Trophoblast cell (in vitro differentiated cells and primary cell): ENCODE measurements around the gene TMOD1.

Experiments
- DNase-seq, 2 donors: peaks; one replicate each; pipeline ENCODE4 v3.0.0-alpha.2; 2016
- H2AFZ ChIP-seq: 2 replicates; pipeline ENCODE4 v1.6.1; 2013; ENCODE audit warnings: low read length, moderate library complexity, mild to moderate bottlenecking; ENCODE audit not compliant: insufficient read depth, poor library complexity
- H2AK5ac ChIP-seq: 2 replicates; pipeline ENCODE4 v1.6.1; 2013; ENCODE audit warnings: mild to moderate bottlenecking, low read length
- H2BK120ac ChIP-seq: 2 replicates; pipeline ENCODE4 v1.6.1; 2013; ENCODE audit warnings: low read length, mild to moderate bottlenecking, moderate library complexity; ENCODE audit not compliant: insufficient read depth, poor library complexity
- H2BK12ac ChIP-seq: 2 replicates; pipeline ENCODE4 v1.6.1; 2013; ENCODE audit warnings: mild to moderate bottlenecking, low read length, moderate library complexity
- H2BK5ac ChIP-seq: 2 replicates; pipeline ENCODE4 v1.6.1; 2013; ENCODE audit warnings: low read length, low read depth, moderate library complexity, mild to moderate bottlenecking; ENCODE audit not compliant: poor library complexity
- H3K14ac ChIP-seq: 2 replicates; pipeline ENCODE4 v1.6.1; 2013; ENCODE audit warnings: mild to moderate bottlenecking, low read length
- H3K18ac ChIP-seq: 2 replicates; pipeline ENCODE4 v1.6.1; 2013; ENCODE audit warnings: mild to moderate bottlenecking, low read length
- H3K23ac ChIP-seq: 2 replicates; pipeline ENCODE4 v1.6.1; 2013; ENCODE audit warnings: low read length
- H3K27ac ChIP-seq: 2 replicates; pipeline ENCODE4 v1.5.1; 2013; ENCODE audit warnings: low read depth, mild to moderate bottlenecking, inconsistent platforms, low read length, moderate library complexity
- H3K27me3 ChIP-seq: 2 replicates; pipeline ENCODE4 v1.6.1; 2013; ENCODE audit warnings: inconsistent platforms, mild to moderate bottlenecking, low read length, moderate library complexity; ENCODE audit not compliant: insufficient read depth
- H3K36me3 ChIP-seq, 2 experiments: 1 replicate in 1 of 2; 2 replicates in 1 of 2; pipeline ENCODE4 v1.6.1; 2013; ENCODE audit warnings: low read length in 2 of 2, mild to moderate bottlenecking in 2 of 2, moderate library complexity in 1 of 2; ENCODE audit not compliant: insufficient read depth in 2 of 2, control insufficient read depth in 1 of 2
- H3K4ac ChIP-seq: 2 replicates; pipeline ENCODE4 v1.6.1; 2013; ENCODE audit warnings: low read depth, mild to moderate bottlenecking, low read length, moderate library complexity
- H3K4me1 ChIP-seq, 2 experiments: 1 replicate in 1 of 2; 2 replicates in 1 of 2; pipeline ENCODE4 v1.6.1; 2013; ENCODE audit warnings: low read length in 2 of 2, mild to moderate bottlenecking in 2 of 2, moderate library complexity in 1 of 2; ENCODE audit not compliant: insufficient read depth in 2 of 2, control insufficient read depth in 1 of 2
- H3K4me2 ChIP-seq: 2 replicates; pipeline ENCODE4 v1.6.1; 2013; ENCODE audit warnings: inconsistent platforms, mild to moderate bottlenecking, low read length, moderate library complexity
- H3K4me3 ChIP-seq: 2 replicates; pipeline ENCODE4 v1.5.1; 2013; ENCODE audit warnings: mild to moderate bottlenecking, low read depth, low read length, inconsistent platforms
- H3K79me1 ChIP-seq: one replicate; pipeline ENCODE4 v1.6.1; 2013; ENCODE audit warnings: low read length
- H3K79me2 ChIP-seq: 2 replicates; pipeline ENCODE4 v1.6.1; 2013; ENCODE audit warnings: low read length, mild to moderate bottlenecking; ENCODE audit not compliant: control insufficient read depth, insufficient read depth, poor library complexity
- H3K9ac ChIP-seq: 2 replicates; pipeline ENCODE4 v1.6.1; 2013; ENCODE audit warnings: mild to moderate bottlenecking, low read length
- H3K9me3 ChIP-seq: 2 replicates; pipeline ENCODE4 v1.6.1; 2013; ENCODE audit warnings: low read depth, mild to moderate bottlenecking, control low read depth, inconsistent platforms, low read length; ENCODE audit not compliant: insufficient read depth
- H4K12ac ChIP-seq: 2 replicates; pipeline ENCODE4 v1.6.1; 2013; ENCODE audit warnings: low read depth, mild to moderate bottlenecking, low read length, moderate library complexity
- H4K8ac ChIP-seq: 2 replicates; pipeline ENCODE4 v1.6.1; 2013; ENCODE audit warnings: low read depth, mild to moderate bottlenecking, low read length, moderate library complexity
- H4K91ac ChIP-seq: one replicate; pipeline ENCODE4 v1.6.1; 2013; ENCODE audit warnings: low read depth, mild to moderate bottlenecking, low read length, moderate library complexity
- WGBS: extraction: QIAGEN DNeasy Blood & Tissue Kit; methylation state at CpG from one replicate; pipeline ENCODE4 v1.1.7; 2013; ENCODE audit warnings: missing lambda C conversion rate; ENCODE audit not compliant: insufficient read length, insufficient coverage; ENCODE audit errors: extremely low coverage; 5-methylcytosine and 5-hydroxymethylcytosine counted together

TMOD1 gene

GRCh38 chr9:97564291-97565175, 63.1 kb downstream of the TMOD1 start:
- no peaks in the 10 kb centered on the region for H3K4me1 ChIP-seq
- H3K23ac ChIP-seq: no peak overlapping the region
- H3K18ac ChIP-seq: no peak overlapping the region
- no peak overlapping the region for H2AFZ ChIP-seq
- H3K4me2 ChIP-seq: no peak overlapping the region
- H3K27ac ChIP-seq: no peak overlapping the region
- no CpG with 5 or more reads among the region's 14 CpGs for WGBS
- H3K79me2 ChIP-seq: no peaks in the 10 kb centered on the region
- no peak overlapping the region for H4K91ac ChIP-seq
- no peak overlapping the region for H4K12ac ChIP-seq
- H2BK5ac ChIP-seq: no peak overlapping the region
- H3K4me3 ChIP-seq: no peak overlapping the region
- no peak overlapping the region for H2BK12ac ChIP-seq
- H2BK120ac ChIP-seq: no peak overlapping the region
- no peaks in the 10 kb centered on the region for H3K9me3 ChIP-seq
- DNase-seq: peak in 1 of 2 donors; percentile 41
- no peak overlapping the region for H3K9ac ChIP-seq
- no peak overlapping the region for H4K8ac ChIP-seq
- no peaks in the 10 kb centered on the region for H3K79me1 ChIP-seq
- H3K27me3 ChIP-seq: no peaks in the 10 kb centered on the region
- H3K14ac ChIP-seq: no peak overlapping the region
- H2AK5ac ChIP-seq: no peak overlapping the region
- no peak overlapping the region for H3K4ac ChIP-seq
- H3K36me3 ChIP-seq: no peaks in the 10 kb centered on the region

- Histone ChIP-seq H2BK12ac (no peak overlapping the region), H3K4me1 (no peaks in the 10 kb centered on the region), H3K4me2 (no peak overlapping the region), H2AFZ (no peak overlapping the region), H2BK120ac (no peak overlapping the region), H3K4me3 (no peak overlapping the region), H2AK5ac (no peak overlapping the region), H3K9me3 (no peaks in the 10 kb centered on the region), H4K12ac (no peak overlapping the region), H2BK5ac (no peak overlapping the region), H3K14ac (no peak overlapping the region), H3K79me2 (no peaks in the 10 kb centered on the region), H3K27ac (no peak overlapping the region), H4K91ac (no peak overlapping the region), H3K18ac (no peak overlapping the region), H3K9ac (no peak overlapping the region), H3K4ac (no peak overlapping the region), H3K36me3 (no peaks in the 10 kb centered on the region), H4K8ac (no peak overlapping the region), H3K27me3 (no peaks in the 10 kb centered on the region), H3K79me1 (no peaks in the 10 kb centered on the region), H3K23ac (no peak overlapping the region)
- no peak for DNase-seq
- WGBS: no CpG with 5 or more reads among the region's 5 CpGs
These were observed 63.8 kb downstream of the TMOD1 start for GRCh38 chr9:97565262-97565661.

- Histone ChIP-seq H3K4me2 (no peak overlapping the region), H3K27me3 (no peaks in the 10 kb centered on the region), H2AK5ac (no peak overlapping the region), H3K9ac (no peak overlapping the region), H3K18ac (no peak overlapping the region), H2BK5ac (no peak overlapping the region), H3K79me1 (no peaks in the 10 kb centered on the region), H2BK120ac (no peak overlapping the region), H2AFZ (no peak overlapping the region), H3K27ac (no peak overlapping the region), H3K4ac (no peak overlapping the region), H3K4me1 (no peaks in the 10 kb centered on the region), H3K4me3 (no peak overlapping the region), H2BK12ac (no peak overlapping the region), H4K12ac (no peak overlapping the region), H3K36me3 (no peaks in the 10 kb centered on the region), H3K14ac (no peak overlapping the region), H4K8ac (no peak overlapping the region), H4K91ac (no peak overlapping the region), H3K9me3 (peaks cover 2% of the 10 kb centered on the region), H3K79me2 (no peaks in the 10 kb centered on the region), H3K23ac (no peak overlapping the region)
- no CpG with 5 or more reads among the region's 9 CpGs for WGBS
- DNase-seq: no peak
These were observed 65.9 kb downstream of the TMOD1 start for GRCh38 chr9:97567182-97567893.

GRCh38 chr9:97567894-97568202, 66.4 kb downstream of the TMOD1 start:
- Histone ChIP-seq H3K79me1 (no peaks in the 10 kb centered on the region), H2AK5ac (no peak overlapping the region), H3K4ac (no peak overlapping the region), H3K9ac (no peak overlapping the region), H2BK120ac (no peak overlapping the region), H3K4me3 (no peak overlapping the region), H3K9me3 (peaks cover 2% of the 10 kb centered on the region), H3K23ac (no peak overlapping the region), H2BK5ac (no peak overlapping the region), H4K12ac (no peak overlapping the region), H4K91ac (no peak overlapping the region), H4K8ac (no peak overlapping the region), H3K14ac (no peak overlapping the region), H3K36me3 (no peaks in the 10 kb centered on the region), H3K79me2 (no peaks in the 10 kb centered on the region), H3K4me2 (no peak overlapping the region), H3K18ac (no peak overlapping the region), H2AFZ (no peak overlapping the region), H2BK12ac (no peak overlapping the region), H3K27ac (no peak overlapping the region), H3K4me1 (no peaks in the 10 kb centered on the region), H3K27me3 (no peaks in the 10 kb centered on the region)
- WGBS: no CpG with 5 or more reads among the region's 4 CpGs
- peak in 1 of 2 donors; percentile 36 for DNase-seq
